Upper lobe of right lung (tissue), 1 donor: ENCODE results near the gene SMARCA5. TPM values are rescaled to one million over a fixed set of nuclear protein-coding genes. Genes with fewer than 3 reads are reported as not detected.

Experiments used
- ATAC-seq: fragments of 200-7000 bp; cut with Tn5 transposase; one replicate; pipeline ENCODE4 v1.9.1; 2020; ENCODE audit warnings: mild to moderate bottlenecking, moderate library complexity
- DNase-seq: peaks from one replicate; pipeline ENCODE4 v3.0.0-alpha.2; 2020
- H3K27ac ChIP-seq: fragments of 200-600 bp; one replicate; pipeline ENCODE4 v1.8.0; 2022
- H3K27me3 ChIP-seq: fragments of 200-600 bp; one replicate; pipeline ENCODE4 v1.8.0; 2022; ENCODE audit warnings: mild to moderate bottlenecking
- H3K36me3 ChIP-seq: fragments of 200-600 bp; one replicate; pipeline ENCODE4 v1.8.0; 2022
- H3K4me1 ChIP-seq: fragments of 200-600 bp; one replicate; pipeline ENCODE4 v1.8.0; 2022
- H3K4me3 ChIP-seq: fragments of 200-600 bp; one replicate; pipeline ENCODE4 v1.8.0; 2022; ENCODE audit warnings: mild to moderate bottlenecking
- H3K9me3 ChIP-seq: fragments of 200-600 bp; one replicate; pipeline ENCODE4 v1.8.0; 2022
- intact Hi-C: fragments of 100-400 bp; cut with DNase I; formaldehyde crosslinking; loops from one replicate; pipeline ENCODE4 v1.11.0; 2022
- total RNA-seq: library from RNA; stranded (reverse); fragmentation: NEBNext Ultra II Directional; extraction: Animal tissue kit (Norgen Biotek cat#: 25700); gene quantifications from one replicate; pipeline ENCODE4 v1.2.1, GENCODE V29; 2021
- TF ChIP-seq, protein P1 (sequence below): fragments of 200-600 bp; IDR thresholded peaks from one replicate; pipeline ENCODE4 v1.8.0; 2022; ENCODE audit warnings: antibody characterized with exemption
- donor health status: DM: no; HTN: yes; CAD: no; lungs with severe emphysema.

Gene SMARCA5
- total RNA-seq, 1 donor from 2014 or later = 61.5 TPM

DNA sequence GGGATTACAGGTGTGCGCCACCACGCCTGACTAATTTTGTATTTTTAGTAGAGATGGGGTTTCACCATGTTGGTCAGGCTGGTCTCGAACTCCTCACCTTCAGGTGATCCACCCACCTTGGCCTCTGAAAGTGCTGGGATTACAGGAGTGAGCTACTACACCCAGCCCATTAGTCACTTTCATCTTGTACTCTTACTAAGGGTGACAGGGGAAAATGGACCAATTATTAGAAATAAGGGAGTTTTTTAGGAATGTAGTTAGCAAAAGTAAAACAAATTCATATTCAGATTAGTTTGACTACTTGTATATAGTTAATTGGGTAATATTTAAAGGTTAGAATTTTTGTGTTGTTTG is 26.1 kb downstream of the SMARCA5 start:
- no peaks in the 10 kb centered on the region for H3K9me3 ChIP-seq
- no peak overlapping the region for H3K27ac ChIP-seq
- H3K36me3 ChIP-seq = peaks cover 97% of the 10 kb centered on the region
- intact Hi-C loops = no loop called here
- no peaks in the 10 kb centered on the region for H3K27me3 ChIP-seq
- no peak for DNase-seq
- TF ChIP-seq, protein P1, sequence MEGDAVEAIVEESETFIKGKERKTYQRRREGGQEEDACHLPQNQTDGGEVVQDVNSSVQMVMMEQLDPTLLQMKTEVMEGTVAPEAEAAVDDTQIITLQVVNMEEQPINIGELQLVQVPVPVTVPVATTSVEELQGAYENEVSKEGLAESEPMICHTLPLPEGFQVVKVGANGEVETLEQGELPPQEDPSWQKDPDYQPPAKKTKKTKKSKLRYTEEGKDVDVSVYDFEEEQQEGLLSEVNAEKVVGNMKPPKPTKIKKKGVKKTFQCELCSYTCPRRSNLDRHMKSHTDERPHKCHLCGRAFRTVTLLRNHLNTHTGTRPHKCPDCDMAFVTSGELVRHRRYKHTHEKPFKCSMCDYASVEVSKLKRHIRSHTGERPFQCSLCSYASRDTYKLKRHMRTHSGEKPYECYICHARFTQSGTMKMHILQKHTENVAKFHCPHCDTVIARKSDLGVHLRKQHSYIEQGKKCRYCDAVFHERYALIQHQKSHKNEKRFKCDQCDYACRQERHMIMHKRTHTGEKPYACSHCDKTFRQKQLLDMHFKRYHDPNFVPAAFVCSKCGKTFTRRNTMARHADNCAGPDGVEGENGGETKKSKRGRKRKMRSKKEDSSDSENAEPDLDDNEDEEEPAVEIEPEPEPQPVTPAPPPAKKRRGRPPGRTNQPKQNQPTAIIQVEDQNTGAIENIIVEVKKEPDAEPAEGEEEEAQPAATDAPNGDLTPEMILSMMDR = no peak
- H3K4me1 ChIP-seq = no peaks in the 10 kb centered on the region
- ATAC-seq = no peak
- no peak overlapping the region for H3K4me3 ChIP-seq

DNA sequence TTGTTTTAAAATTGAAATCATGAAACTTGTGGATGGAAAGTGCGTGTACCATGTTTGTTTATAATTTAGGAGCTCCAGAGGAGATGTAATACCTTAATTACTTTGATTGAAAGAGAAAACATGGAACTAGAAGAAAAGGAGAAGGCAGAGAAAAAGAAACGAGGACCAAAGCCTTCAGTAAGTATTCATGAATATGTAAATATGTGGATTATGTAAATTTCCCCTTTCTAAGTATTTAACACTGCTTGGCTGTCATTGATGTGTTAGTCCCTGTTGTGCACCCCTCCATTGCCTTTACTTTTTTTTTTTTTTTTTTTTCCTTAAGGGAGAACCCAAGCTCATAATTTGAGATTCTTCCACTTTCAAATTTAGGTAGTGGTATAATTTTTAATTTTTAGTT is 36.4 kb downstream of the SMARCA5 start:
- DNase-seq = no peak
- H3K27me3 ChIP-seq = no peaks in the 10 kb centered on the region
- no peak for ATAC-seq
- no peak overlapping the region for H3K27ac ChIP-seq
- H3K4me1 ChIP-seq = no peaks in the 10 kb centered on the region
- TF ChIP-seq, protein P1 = no peak
- intact Hi-C loops = no loop called here
- H3K4me3 ChIP-seq = no peak overlapping the region
- peaks cover 99% of the 10 kb centered on the region for H3K36me3 ChIP-seq
- no peaks in the 10 kb centered on the region for H3K9me3 ChIP-seq

DNA sequence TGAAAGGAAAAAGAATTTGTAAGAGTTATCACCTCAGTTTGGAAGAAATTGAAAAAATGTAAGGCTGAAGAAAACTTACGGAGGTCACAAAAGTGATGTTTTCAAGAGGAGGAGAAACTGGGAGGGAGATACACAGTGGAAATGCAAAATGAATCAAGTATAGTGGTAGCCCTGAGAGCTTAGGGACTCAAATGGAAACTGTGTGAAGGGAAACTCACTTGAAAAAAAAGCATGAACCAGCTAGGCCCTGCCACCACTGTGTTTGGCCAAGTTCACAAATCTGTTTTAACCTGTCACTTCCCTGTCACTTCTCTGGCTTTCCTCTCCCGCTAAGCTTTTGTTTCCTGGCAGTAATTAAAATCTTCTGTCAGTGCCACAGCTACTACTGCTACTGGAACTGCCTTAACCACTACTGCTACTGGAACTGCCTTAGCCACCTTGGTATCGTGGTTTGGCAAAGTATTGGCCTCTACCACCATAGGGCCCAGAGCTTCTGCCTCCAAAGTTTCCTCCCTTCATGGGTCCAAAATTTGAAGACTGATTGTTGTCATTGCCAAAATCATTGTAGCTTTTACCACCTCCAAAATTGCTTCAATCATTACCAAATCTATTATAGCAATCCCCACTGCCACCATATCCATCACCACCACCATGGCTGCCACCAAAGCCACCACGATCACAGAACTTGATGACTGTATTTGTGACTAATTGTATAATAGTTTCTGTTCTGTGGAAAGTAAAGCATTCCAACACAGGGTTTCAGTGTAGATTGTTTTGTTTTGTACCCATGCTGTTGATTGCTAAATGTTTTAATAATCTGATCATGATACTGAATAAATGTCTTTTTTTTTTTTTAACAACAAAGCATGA is 41.5 kb downstream of the SMARCA5 start:
- H3K36me3 ChIP-seq = peaks cover 54% of the 10 kb centered on the region
- no peak overlapping the region for H3K4me3 ChIP-seq
- ATAC-seq (no peak), DNase-seq (no peak)
- intact Hi-C loops = no loop called here
- no peaks in the 10 kb centered on the region for H3K27me3 ChIP-seq
- TF ChIP-seq, protein P1 = no peak
- no peaks in the 10 kb centered on the region for H3K9me3 ChIP-seq
- H3K4me1 ChIP-seq = no peaks in the 10 kb centered on the region
- H3K27ac ChIP-seq = no peak overlapping the region

DNA sequence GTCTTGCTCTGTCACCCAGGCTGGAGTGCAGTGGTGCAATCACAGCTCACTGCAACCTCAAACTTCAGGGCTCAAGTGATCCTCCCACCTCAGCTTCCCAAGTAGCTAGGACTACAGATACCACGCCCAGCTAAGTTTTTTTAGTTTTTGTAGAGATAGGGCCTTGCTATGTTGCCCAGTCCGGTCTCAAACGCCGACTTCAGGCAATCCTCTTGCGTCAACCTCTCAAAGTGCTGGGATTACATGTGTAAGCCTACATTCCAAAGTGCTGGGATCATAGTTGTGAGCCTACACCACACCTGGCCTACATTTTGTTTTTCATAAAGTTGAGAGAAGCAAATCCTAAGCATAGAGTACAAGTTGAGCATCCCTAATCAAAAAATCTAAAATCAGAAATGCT is 42.2 kb downstream of the SMARCA5 start:
- Histone ChIP-seq H3K27ac (no peak overlapping the region), H3K36me3 (peaks cover 46% of the 10 kb centered on the region), H3K9me3 (no peaks in the 10 kb centered on the region), H3K4me3 (no peak overlapping the region), H3K27me3 (no peaks in the 10 kb centered on the region), H3K4me1 (no peaks in the 10 kb centered on the region)
- ATAC-seq (peak; percentile 62), DNase-seq (no peak)
- TF ChIP-seq, protein P1 = no peak
- intact Hi-C loops = no loop called here

DNA sequence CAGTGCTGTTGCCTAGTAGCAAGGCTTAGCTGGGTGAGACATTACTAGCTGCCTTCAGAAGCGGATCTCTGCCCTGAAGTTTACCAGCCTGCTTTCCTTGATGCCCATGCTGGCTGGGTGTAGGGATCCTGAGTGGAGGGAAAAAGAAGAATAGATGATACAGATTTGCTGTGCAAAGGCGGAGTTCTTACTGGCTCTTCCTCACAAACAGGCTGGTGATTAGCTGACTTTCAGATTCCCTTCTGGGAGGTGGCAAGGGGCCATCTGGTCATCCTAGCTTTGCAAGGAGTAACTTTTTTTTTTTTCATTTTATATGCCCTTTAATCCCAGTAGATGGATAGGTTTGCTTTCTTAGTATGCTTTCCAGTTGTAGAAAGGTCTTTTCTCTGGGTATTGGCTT is 44.8 kb downstream of the SMARCA5 start:
- Histone ChIP-seq H3K9me3 (no peaks in the 10 kb centered on the region), H3K4me1 (no peaks in the 10 kb centered on the region), H3K36me3 (peaks cover 21% of the 10 kb centered on the region), H3K4me3 (no peak overlapping the region), H3K27me3 (no peaks in the 10 kb centered on the region), H3K27ac (no peak overlapping the region)
- no peak for ATAC-seq
- TF ChIP-seq, protein P1 = no peak
- intact Hi-C loops = no loop called here
- no peak for DNase-seq
